Parathyroid adenoma (tissue), 2 donors: ENCODE results near the gene POLN.

Source experiments
- H2AFZ ChIP-seq: fragments of 300-600 bp; sonication (generic); one replicate; pipeline ENCODE4 v1.7.0; 2017; ENCODE audit warnings: antibody characterized with exemption, mild to moderate bottlenecking
- H3K27ac ChIP-seq: fragments of 300-600 bp; sonication (generic); one replicate; pipeline ENCODE4 v1.7.0; 2017
- H3K27me3 ChIP-seq: fragments of 300-600 bp; sonication (generic); one replicate; pipeline ENCODE4 v1.7.0; 2017; ENCODE audit warnings: low read length; ENCODE audit not compliant: control insufficient read depth, insufficient read depth
- H3K36me3 ChIP-seq: fragments of 300-600 bp; sonication (generic); one replicate; pipeline ENCODE4 v1.7.0; 2017; ENCODE audit warnings: low read length; ENCODE audit not compliant: control insufficient read depth, insufficient read depth
- H3K4me1 ChIP-seq: fragments of 300-600 bp; sonication (generic); one replicate; pipeline ENCODE4 v1.7.0; 2017; ENCODE audit warnings: control low read depth
- H3K4me2 ChIP-seq: fragments of 300-600 bp; sonication (generic); one replicate; pipeline ENCODE4 v1.7.0; 2017; ENCODE audit warnings: low read length
- H3K4me3 ChIP-seq: fragments of 300-600 bp; sonication (generic); one replicate; pipeline ENCODE4 v1.7.0; 2017; ENCODE audit warnings: low read depth, low read length
- H3K79me2 ChIP-seq: fragments of 300-600 bp; sonication (generic); one replicate; pipeline ENCODE4 v1.7.0; 2017; ENCODE audit warnings: control low read depth
- H3K9ac ChIP-seq: fragments of 300-600 bp; sonication (generic); one replicate; pipeline ENCODE4 v1.7.0; 2017; ENCODE audit warnings: mild to moderate bottlenecking
- H3K9me3 ChIP-seq: fragments of 300-600 bp; sonication (generic); one replicate; pipeline ENCODE4 v1.7.0; 2017; ENCODE audit warnings: low read length; ENCODE audit not compliant: control insufficient read depth
- TF ChIP-seq, protein P1 (sequence below): fragments of 300-600 bp; sonication (generic); IDR thresholded peaks from one replicate; pipeline ENCODE4 v1.7.0; 2017; ENCODE audit warnings: antibody characterized with exemption, mild to moderate bottlenecking
- donor health status: primary hyperparathyroidism.

Gene POLN

DNA sequence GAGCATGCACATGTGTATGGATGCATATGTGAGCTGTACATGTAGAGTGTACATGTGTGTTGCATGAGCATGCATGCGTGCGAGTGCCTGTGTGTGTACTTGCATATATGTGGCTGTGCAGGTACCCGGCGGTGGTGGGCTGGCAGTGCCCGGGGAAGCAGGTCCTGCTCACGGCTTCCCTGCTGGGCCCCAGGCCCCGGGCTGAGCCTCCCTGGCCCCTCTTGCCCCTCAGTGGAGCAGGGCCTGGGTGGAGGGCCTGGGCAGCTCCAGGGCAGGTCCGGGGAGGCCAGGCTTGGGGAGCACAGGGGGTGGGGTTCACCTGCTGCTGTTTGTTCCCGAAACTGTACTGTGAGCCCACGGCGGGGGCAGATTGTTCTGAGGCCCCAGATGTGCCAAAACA lies 173.4 kb downstream of the POLN start:
- no peak overlapping the region for H3K4me2 ChIP-seq
- H3K9me3 ChIP-seq: no peaks in the 10 kb centered on the region
- H3K36me3 ChIP-seq: no peaks in the 10 kb centered on the region
- H3K27ac ChIP-seq: no peak overlapping the region
- H3K4me1 ChIP-seq: no peaks in the 10 kb centered on the region
- no peaks in the 10 kb centered on the region for H3K79me2 ChIP-seq
- no peak overlapping the region for H3K4me3 ChIP-seq
- H3K9ac ChIP-seq: no peak overlapping the region
- no peak overlapping the region for H2AFZ ChIP-seq
- TF ChIP-seq, protein P1, sequence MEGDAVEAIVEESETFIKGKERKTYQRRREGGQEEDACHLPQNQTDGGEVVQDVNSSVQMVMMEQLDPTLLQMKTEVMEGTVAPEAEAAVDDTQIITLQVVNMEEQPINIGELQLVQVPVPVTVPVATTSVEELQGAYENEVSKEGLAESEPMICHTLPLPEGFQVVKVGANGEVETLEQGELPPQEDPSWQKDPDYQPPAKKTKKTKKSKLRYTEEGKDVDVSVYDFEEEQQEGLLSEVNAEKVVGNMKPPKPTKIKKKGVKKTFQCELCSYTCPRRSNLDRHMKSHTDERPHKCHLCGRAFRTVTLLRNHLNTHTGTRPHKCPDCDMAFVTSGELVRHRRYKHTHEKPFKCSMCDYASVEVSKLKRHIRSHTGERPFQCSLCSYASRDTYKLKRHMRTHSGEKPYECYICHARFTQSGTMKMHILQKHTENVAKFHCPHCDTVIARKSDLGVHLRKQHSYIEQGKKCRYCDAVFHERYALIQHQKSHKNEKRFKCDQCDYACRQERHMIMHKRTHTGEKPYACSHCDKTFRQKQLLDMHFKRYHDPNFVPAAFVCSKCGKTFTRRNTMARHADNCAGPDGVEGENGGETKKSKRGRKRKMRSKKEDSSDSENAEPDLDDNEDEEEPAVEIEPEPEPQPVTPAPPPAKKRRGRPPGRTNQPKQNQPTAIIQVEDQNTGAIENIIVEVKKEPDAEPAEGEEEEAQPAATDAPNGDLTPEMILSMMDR: no peak
- no peaks in the 10 kb centered on the region for H3K27me3 ChIP-seq

DNA sequence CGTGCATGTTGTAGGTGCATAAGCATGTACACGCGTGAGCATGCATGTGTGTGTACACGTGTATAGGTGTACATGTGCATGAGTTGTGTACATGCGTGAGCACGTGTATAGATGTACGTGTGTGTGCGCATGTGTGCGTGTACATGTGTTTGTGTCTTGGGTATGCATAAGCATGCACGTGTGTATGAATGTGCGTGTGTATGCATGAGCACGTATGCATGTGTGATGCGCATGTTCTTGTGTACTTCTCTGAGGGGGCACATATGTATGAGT lies 173.8 kb downstream of the POLN start:
- Histone ChIP-seq H3K27me3 (no peaks in the 10 kb centered on the region), H3K27ac (no peak overlapping the region), H3K9me3 (no peaks in the 10 kb centered on the region), H3K79me2 (no peaks in the 10 kb centered on the region), H3K4me1 (no peaks in the 10 kb centered on the region), H3K4me2 (no peak overlapping the region), H2AFZ (no peak overlapping the region), H3K9ac (no peak overlapping the region), H3K36me3 (no peaks in the 10 kb centered on the region), H3K4me3 (no peak overlapping the region)
- TF ChIP-seq, protein P1: no peak

DNA sequence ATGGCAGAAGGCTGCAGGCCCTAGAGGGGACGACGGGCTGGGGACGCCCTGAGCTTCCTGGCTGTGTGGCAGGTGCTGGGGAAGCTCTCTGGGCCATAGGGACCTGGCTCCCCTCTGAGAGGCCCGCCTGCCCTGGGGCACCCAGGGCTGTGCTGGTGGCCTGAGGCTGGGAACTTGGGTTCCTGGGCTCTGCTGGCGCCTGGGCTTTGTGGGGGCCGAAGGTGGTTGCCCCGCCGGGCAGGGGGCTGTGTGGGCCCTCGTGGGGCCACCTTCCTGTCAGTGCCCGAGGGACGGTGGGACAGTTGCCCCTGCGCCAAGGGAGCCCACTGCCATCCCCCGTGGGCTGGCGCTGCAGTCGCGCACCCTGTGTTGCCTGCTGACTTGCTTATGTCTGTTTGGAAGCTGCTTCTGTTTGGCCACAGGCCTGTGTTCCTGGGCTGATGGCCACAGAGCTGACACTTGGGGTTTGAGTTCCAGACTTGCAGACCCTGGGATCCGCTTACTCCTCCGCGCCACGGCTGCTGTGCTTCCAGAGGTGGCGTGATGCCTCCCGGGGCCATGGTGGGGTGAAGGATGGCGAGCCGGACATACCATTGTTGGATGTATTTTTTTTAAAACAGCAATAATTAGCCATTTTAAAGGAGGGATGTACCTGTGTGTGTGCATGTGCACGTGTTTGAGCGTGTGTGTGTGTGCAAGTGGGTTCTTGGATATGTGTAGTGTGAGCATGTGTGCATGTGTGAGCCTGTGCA lies 174.3 kb downstream of the POLN start:
- Histone ChIP-seq H2AFZ (no peak overlapping the region), H3K9ac (no peak overlapping the region), H3K36me3 (no peaks in the 10 kb centered on the region), H3K4me1 (no peaks in the 10 kb centered on the region), H3K4me2 (no peak overlapping the region), H3K79me2 (no peaks in the 10 kb centered on the region), H3K4me3 (no peak overlapping the region), H3K27me3 (no peaks in the 10 kb centered on the region), H3K9me3 (no peaks in the 10 kb centered on the region), H3K27ac (no peak overlapping the region)
- TF ChIP-seq, protein P1: no peak

DNA sequence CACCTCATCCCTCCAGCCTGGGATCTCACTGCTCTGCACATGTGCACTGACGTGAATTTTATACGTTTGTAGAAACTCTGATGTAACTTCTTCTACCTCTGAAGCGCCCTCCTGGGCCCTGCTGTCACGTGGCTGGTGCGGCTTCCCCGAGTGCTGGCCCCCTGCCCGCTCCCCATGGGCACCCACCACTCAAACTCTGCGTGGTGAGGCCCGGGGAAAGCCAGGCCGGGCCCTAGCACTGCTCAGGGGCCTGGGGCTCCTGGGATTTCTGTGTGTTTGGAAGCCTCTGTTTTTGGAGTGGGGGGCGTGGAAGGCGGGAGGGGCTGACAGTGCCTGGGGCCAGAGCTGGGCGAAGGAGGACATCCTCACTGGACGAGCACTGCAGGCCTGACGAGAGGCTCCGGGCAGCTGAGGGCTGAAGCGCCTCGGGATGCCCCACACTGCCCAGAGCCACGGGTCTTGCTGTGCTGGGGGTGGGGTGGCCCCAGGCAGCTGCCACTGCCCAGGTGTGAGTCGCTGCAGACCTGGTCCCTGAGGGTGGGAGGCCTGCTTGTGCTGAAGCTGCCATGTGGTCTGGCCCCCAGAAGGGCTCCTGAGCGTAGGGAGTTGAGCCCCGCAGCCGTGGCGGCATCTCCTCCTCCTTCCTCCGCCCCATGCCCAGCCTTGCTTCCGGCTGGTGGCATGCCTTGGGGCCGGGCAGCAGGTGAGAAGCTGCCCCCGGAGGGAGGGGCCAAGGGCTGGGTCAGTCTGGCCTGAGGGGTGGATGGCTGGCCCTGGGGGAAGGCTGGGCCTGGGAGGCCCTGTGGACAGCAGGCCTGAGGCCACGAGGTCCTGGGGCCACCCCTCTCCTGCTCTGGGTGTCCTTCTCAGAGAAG lies 175.1 kb downstream of the POLN start:
- H3K4me2 ChIP-seq: no peak overlapping the region
- H3K36me3 ChIP-seq: no peaks in the 10 kb centered on the region
- no peak overlapping the region for H2AFZ ChIP-seq
- H3K9ac ChIP-seq: no peak overlapping the region
- no peak overlapping the region for H3K27ac ChIP-seq
- TF ChIP-seq, protein P1: no peak
- H3K79me2 ChIP-seq: no peaks in the 10 kb centered on the region
- H3K9me3 ChIP-seq: no peaks in the 10 kb centered on the region
- no peaks in the 10 kb centered on the region for H3K4me1 ChIP-seq
- no peak overlapping the region for H3K4me3 ChIP-seq
- no peaks in the 10 kb centered on the region for H3K27me3 ChIP-seq
